GM21360 (cell line): ENCODE results near the gene ARHGAP1.

Experiments
- ATAC-seq: cut with Tn5 transposase; IDR thresholded peaks from one replicate; pipeline ENCODE4 v1.9.1; 2021; ENCODE audit warnings: mild to moderate bottlenecking, moderate library complexity; ENCODE audit not compliant: unreplicated experiment

Gene ARHGAP1

DNA sequence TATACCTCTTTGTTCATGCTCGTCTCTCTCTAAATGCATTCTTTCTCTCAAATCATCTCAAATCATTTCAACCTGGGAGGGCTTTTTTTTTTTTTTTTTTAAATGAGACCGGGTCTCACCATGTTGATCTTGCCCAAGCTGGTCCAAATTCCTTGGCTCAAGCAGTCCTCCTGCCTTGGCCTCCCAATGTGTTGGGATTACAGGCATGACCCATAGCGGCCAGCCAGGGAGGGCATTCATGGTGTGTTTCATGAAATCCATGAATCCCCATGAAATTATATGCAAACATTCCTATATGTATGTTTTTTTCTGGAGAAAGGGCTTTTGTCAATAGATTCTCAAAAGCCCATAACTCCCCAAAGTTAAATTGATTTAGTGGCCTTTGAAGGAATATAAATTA, 56.9 kb downstream of the ARHGAP1 start:
- ATAC-seq = no peak

GRCh38 chr11:46642627-46643335, 57.6 kb downstream of the ARHGAP1 start:
- ATAC-seq = no peak

DNA sequence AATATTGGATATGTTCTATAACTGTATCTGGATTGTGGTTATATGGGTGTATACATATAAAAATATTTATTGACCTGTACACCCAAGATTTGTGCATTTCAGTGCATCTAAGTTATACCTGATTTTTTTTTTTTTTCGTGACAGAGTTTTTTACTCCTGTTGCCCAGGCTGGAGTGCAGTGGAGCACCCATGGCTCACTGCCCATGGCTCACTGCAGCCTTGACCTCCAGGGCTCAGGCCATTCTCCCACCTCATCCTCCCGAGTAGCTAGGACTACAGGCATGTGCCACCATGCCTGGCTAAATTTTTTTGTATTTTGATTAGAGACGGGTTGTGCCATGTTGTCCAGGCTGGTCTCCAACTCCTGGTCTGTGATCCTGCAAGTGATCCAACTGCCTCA, 58.8 kb downstream of the ARHGAP1 start:
- no peak for ATAC-seq

DNA sequence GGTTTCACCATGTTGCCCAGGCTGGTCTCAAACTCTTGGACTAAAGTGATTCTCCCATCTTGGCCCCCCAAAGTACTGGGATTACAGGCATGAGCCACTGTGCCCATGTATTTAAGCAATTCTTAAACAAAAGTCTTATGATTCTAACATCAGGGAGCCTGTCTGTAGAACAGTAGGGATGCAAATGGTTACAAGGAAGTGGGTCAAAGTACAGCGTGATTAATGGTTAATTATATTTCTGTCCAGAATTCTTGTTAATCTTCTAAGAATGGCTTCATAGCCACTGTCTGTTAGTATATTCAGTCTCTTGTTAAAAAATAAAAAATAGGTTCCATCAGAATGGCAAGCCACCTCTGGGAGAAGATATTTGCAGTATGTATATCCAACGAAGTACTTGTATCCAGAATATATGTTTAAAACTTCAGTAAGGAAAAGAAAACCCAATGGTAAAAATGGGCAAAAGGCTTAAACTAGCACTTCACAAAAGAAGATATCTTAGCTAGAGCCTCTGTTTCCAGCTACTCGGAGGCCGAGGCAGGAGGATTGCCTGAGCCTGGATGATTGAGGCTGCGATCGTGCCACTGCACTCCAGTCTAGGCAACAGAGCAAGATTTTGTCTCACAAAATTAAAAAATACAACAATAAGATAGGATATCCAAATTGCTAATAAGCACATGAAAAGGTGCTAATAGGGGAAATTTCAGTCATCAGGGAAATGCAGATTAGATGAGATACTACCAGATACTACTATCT, 60.2 kb downstream of the ARHGAP1 start:
- no peak for ATAC-seq

DNA sequence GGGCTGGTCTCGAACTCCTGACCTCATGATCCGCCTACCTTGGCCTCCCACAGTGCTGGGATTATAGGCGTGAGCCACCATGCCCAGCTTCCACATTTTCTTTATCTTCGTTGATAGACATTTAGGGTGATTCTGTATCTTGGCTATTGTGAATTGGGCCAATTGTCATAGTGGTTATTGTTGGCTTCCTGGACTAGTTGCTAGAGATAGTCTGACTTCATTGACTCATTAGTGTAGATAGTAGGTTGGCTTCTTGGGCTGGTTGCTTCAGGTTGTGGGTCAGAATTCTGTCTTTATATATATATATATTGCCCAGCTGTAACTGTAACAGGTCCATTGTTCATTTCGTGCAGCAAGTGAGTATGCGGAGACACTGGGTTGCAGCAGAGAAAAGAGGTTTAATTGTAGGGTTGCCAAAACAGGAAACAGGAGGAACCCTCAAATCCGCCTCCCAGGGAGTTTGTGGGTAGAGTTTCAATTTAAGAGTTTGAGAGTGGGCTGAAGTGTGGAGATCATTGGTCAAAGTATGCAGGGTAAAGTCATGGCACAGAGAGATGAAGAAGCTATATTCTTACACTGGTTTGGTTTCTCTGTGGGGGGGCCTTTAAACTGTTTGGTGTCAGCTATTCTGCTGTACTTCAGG, 61.1 kb downstream of the ARHGAP1 start:
- no peak for ATAC-seq

GRCh38 chr11:46637546-46637945, 62.9 kb downstream of the ARHGAP1 start:
- no peak for ATAC-seq

DNA sequence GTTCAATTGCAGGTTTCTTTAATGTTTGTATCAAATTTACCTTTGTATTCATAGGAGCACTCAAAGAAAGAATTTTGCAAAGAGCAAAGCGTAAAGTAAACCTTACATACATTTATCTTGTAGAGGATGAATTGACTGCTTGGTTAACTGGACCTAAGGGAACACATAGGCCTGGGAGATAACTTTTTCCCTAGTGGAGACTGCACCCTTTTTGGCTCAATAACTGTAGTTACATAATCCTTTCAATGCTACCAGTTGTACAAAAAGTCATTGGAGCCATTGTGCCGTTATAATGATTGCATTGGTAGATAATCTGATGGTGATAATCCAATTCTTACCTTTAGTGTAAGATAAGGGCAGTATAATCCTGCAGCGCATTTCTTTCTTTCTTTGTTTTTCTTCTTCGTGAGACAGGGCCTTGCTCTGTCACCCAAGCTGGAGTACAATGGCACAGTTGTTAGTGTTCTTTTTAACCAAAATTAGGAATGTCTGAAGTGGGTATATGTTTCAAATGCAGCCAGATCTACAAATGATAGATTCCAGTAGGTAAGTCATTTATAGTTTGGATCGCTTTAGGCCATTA, 64.8 kb downstream of the ARHGAP1 start:
- no peak for ATAC-seq

DNA sequence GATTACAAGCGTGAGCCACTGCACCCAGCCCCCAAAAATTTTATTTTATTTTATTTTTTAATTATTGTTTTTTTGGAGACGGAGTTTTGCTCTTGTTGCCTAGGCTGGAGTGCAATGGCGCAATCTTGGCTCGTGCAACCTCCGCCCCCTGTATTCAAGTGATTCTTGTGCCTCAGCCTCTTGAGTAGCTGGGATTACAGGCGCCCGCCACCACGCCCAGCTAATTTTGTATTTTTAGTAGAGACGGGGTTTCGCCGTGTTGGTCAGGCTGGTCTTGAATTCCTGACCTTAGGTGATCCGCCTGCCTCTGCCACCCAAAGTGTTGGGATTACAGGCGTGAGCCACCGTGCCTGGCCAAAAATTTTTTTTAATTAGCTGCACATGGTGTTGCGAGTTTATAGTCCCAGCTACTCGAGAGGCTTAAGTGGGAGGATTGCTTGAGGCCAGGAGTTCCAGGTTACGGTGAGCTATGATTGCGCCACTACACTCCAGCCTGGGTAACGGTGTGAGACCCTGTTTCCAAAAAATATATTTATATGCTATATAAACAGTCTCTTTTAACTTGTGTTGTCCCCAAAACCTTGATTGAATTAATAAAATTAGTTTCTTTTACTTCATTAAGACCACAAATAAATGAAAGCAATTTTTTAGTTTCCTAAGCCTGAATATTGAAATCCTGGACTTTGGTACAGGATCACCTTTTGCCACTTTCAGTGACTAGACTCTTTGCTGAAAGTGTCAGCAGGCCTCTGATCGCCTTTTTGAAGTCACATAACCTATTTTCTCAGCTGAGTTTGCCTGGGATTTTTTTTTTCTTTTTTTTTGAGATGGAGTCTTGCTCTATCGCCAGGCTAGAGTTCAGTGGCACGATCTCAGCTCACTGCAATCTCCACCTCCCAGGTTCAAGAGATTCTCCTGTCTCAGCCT, 66.9 kb downstream of the ARHGAP1 start:
- ATAC-seq = no peak

- ATAC-seq = no peak
Measured at GRCh38 chr11:46632502-46632901, 67.9 kb downstream of the ARHGAP1 start.

- ATAC-seq = no peak
Measured at GRCh38 chr11:46631676-46632075, 68.7 kb downstream of the ARHGAP1 start.

DNA sequence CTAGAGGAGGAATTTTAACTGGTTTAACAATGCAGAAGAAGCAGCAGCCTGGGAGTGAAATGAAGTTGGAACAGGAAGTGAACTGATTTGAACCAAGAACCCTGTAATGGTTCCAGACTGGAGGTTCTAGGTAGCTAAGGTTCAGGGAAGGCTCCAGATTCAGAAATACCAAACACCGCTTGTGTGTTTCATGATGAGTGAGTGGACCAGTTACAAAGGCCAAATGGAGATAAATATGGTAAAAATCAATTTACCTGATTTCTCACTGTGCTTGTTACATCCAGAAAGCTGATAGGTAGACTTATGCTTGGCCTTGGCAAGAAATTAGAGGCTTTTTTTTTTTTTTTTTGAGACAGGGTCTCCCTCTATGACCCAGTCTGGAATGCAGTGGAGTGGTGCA, 70.2 kb downstream of the ARHGAP1 start:
- no peak for ATAC-seq

DNA sequence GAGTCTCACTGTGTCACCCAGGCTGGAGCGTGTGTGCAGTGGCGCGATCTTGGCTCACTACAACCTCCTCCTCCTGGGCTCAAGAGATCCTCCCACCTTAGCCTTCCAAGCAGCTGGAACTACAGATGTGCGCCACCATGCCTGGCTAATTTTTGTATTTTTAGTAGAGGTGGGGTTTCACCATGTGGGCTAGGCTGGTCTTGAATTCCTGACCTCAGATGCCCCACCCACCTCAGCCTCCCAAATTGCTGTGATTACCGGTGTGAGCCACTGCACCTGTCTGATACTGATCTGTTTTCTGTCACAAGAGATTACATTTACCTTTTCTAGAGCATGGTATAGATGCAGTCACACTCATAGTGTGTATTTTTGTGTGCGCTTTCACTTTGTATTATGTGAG, 71.5 kb downstream of the ARHGAP1 start:
- no peak for ATAC-seq
